A549 (cell line): ENCODE data around the gene MYBPC2.

Source experiments
- KDM5A ChIP-seq: fragments of 200-600 bp; sonication (generic); IDR thresholded peaks from 2 replicates; pipeline ENCODE4 v1.6.1; 2016; ENCODE audit warnings: antibody characterized with exemption, mild to moderate bottlenecking
- MAX ChIP-seq: IDR thresholded peaks from 2 replicates; pipeline ENCODE4 v1.6.1; 2012
- POLR2A ChIP-seq: IDR thresholded peaks from 2 replicates; pipeline ENCODE4 v1.6.1; 2012; ENCODE audit warnings: mild to moderate bottlenecking, low read length
- RAD21 ChIP-seq, 2 experiments: fragments of >200 bp in 1 of 2; sonication (Bioruptor Twin) in 1 of 2; formaldehyde crosslinking in 1 of 2; IDR thresholded peaks in 1 of 2; conservative IDR thresholded peaks in 1 of 2; 2 replicates in 1 of 2; 3 replicates in 1 of 2; pipeline ENCODE4 v1.6.1; 2012 to 2018; ENCODE audit warnings: inconsistent platforms in 1 of 2

DNA sequence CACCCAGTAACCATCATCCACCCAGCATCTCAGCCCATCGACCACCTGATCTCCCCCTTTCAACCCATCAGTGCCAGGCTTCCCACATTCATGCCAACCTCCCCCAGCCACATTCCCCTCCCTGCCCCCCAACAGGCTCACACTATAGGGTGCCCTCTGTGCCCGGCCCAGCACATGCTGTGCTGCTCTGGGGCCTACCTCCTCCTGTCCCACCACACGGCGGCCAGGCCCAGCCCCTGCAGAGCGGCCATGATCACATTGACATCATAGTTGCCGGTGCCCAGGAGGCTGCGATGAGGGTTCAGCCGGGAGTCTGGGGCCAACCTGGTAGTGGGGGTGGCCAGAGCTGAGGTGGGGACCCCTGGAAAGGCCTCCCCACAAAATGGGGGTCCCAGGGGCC, 74.7 kb downstream of the MYBPC2 start:
- TF ChIP-seq KDM5A (no peak), MAX (no peak), POLR2A (0 out of 2 replicates have a peak, but pooled peaks have one; percentile 9), RAD21 (conservative IDR thresholded peaks at IDR 0.05 in 1 of 2, IDR thresholded peaks at IDR 0.05 in 1 of 2) (no peak)
